K562 (cell line): ENCODE results near the gene ACTN1.

ENCODE experiments used
- POU5F1 ChIP-seq: fragments of 150-350 bp; IDR thresholded peaks from 2 replicates; pipeline ENCODE4 v1.6.1; 2014; ENCODE audit warnings: borderline replicate concordance, low read length, low read depth, mild to moderate bottlenecking; ENCODE audit not compliant: partially characterized antibody
- REST ChIP-seq, 2 experiments: fragments of 450-650 bp; formaldehyde crosslinking in 1 of 2; IDR thresholded peaks; 2 replicates each; pipeline versions ENCODE4 v1.4.0 to v1.6.1; 2014 to 2020; ENCODE audit warnings: mild to moderate bottlenecking in 2 of 2, borderline replicate concordance in 1 of 2, low read depth in 1 of 2
- ZNF174 ChIP-seq: fragments of 250-450 bp; sonication (Bioruptor Pico); IDR thresholded peaks from 2 replicates; pipeline ENCODE4 v1.4.0; 2020; ENCODE audit warnings: mild to moderate bottlenecking
- TF ChIP-seq, protein P1 (sequence below), 3 experiments: IDR thresholded peaks in 2 of 3; conservative IDR thresholded peaks in 1 of 3; 2 replicates each; pipeline ENCODE4 v1.5.1; 2011 to 2012; ENCODE audit warnings: low read length in 3 of 3, mild to moderate bottlenecking in 3 of 3, control low read depth in 2 of 3, improper control_type of control experiment in 1 of 3, inconsistent platforms in 1 of 3, low read depth in 1 of 3, mixed read lengths in 1 of 3, moderate library complexity in 1 of 3; ENCODE audit not compliant: insufficient read depth in 2 of 3

GRCh38 chr14:68986926-68987652, 8.0 kb upstream of the ACTN1 start:
- no peak for TF ChIP-seq REST (IDR thresholded peaks at IDR 0.05; ENCODE audit: borderline replicate concordance)
- no peak for TF ChIP-seq REST (CRISPR knock-in tag; IDR thresholded peaks at IDR 0.05; ENCODE audit: low read depth)
- TF ChIP-seq, protein P1, sequence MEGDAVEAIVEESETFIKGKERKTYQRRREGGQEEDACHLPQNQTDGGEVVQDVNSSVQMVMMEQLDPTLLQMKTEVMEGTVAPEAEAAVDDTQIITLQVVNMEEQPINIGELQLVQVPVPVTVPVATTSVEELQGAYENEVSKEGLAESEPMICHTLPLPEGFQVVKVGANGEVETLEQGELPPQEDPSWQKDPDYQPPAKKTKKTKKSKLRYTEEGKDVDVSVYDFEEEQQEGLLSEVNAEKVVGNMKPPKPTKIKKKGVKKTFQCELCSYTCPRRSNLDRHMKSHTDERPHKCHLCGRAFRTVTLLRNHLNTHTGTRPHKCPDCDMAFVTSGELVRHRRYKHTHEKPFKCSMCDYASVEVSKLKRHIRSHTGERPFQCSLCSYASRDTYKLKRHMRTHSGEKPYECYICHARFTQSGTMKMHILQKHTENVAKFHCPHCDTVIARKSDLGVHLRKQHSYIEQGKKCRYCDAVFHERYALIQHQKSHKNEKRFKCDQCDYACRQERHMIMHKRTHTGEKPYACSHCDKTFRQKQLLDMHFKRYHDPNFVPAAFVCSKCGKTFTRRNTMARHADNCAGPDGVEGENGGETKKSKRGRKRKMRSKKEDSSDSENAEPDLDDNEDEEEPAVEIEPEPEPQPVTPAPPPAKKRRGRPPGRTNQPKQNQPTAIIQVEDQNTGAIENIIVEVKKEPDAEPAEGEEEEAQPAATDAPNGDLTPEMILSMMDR (IDR thresholded peaks at IDR 0.05 in 2 of 3, conservative IDR thresholded peaks at IDR 0.05 in 1 of 3; ENCODE audit: insufficient read depth in 2 of 3, low read depth in 1 of 3, low read length in 3 of 3), result no peak
- no peak for TF ChIP-seq POU5F1
- no peak for TF ChIP-seq ZNF174 (CRISPR knock-in tag)
